ENCODE results near the gene ETV6.

ETV6 gene

DNA sequence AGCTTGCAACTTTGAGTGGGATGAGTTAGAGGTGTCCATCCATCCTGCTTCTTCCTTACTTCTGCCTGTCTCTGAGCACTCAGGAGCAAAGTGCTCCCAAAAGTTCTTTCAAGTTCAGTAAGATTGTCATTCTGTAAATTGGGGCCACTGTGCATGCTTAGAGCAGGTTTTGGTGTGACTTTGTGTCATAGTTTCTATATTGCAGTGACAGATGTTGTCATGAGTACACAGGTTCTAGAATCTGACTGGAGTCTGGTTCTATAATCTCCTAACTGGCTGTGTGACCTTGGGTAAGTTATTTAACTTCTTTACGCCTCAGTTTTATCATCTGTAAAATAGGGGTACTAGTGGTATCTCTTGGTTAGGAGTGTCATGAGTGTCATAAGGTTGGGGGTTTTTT lies 218.6 kb downstream of the ETV6 start:
- H2AFZ ChIP-seq (ENCODE audit: low read depth), result no peak overlapping the region
- TF ChIP-seq, protein P1, sequence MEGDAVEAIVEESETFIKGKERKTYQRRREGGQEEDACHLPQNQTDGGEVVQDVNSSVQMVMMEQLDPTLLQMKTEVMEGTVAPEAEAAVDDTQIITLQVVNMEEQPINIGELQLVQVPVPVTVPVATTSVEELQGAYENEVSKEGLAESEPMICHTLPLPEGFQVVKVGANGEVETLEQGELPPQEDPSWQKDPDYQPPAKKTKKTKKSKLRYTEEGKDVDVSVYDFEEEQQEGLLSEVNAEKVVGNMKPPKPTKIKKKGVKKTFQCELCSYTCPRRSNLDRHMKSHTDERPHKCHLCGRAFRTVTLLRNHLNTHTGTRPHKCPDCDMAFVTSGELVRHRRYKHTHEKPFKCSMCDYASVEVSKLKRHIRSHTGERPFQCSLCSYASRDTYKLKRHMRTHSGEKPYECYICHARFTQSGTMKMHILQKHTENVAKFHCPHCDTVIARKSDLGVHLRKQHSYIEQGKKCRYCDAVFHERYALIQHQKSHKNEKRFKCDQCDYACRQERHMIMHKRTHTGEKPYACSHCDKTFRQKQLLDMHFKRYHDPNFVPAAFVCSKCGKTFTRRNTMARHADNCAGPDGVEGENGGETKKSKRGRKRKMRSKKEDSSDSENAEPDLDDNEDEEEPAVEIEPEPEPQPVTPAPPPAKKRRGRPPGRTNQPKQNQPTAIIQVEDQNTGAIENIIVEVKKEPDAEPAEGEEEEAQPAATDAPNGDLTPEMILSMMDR (conservative IDR thresholded peaks at IDR 0.05; ENCODE audit: low read depth, low read length), result no peak
- H3K4me2 ChIP-seq, result no peak overlapping the region
- H3K9ac ChIP-seq, result no peak overlapping the region
- H4K20me1 ChIP-seq (ENCODE audit: insufficient read depth), result no peaks in the 10 kb centered on the region
- H3K36me3 ChIP-seq (ENCODE audit: insufficient read depth), result no peaks in the 10 kb centered on the region
- no peak overlapping the region for H3K27ac ChIP-seq
- H3K4me3 ChIP-seq (IDR thresholded peaks at IDR 0.05; ENCODE audit: insufficient read depth, low read depth, low read length), result no peak overlapping the region
- H3K27me3 ChIP-seq (ENCODE audit: insufficient read depth, low read depth), result no peaks in the 10 kb centered on the region
- no peaks in the 10 kb centered on the region for H3K79me2 ChIP-seq (ENCODE audit: insufficient read depth, low read depth)
- no peaks in the 10 kb centered on the region for H3K4me1 ChIP-seq (ENCODE audit: low read depth, poor library complexity, severe bottlenecking)

DNA sequence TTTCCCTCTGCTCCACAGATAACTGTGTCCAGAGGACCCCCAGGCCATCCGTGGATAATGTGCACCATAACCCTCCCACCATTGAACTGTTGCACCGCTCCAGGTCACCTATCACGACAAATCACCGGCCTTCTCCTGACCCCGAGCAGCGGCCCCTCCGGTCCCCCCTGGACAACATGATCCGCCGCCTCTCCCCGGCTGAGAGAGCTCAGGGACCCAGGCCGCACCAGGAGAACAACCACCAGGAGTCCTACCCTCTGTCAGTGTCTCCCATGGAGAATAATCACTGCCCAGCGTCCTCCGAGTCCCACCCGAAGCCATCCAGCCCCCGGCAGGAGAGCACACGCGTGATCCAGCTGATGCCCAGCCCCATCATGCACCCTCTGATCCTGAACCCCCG lies 219.9 kb downstream of the ETV6 start:
- Histone ChIP-seq H3K4me1 (ENCODE audit: low read depth, poor library complexity, severe bottlenecking) (no peaks in the 10 kb centered on the region), H2AFZ (ENCODE audit: low read depth) (no peak overlapping the region), H3K79me2 (ENCODE audit: insufficient read depth, low read depth) (no peaks in the 10 kb centered on the region), H3K9ac (no peak overlapping the region), H4K20me1 (ENCODE audit: insufficient read depth) (no peaks in the 10 kb centered on the region), H3K4me2 (no peak overlapping the region), H3K27me3 (ENCODE audit: insufficient read depth, low read depth) (no peaks in the 10 kb centered on the region), H3K36me3 (ENCODE audit: insufficient read depth) (no peaks in the 10 kb centered on the region), H3K27ac (no peak overlapping the region), H3K4me3 (IDR thresholded peaks at IDR 0.05; ENCODE audit: insufficient read depth, low read depth, low read length) (no peak overlapping the region)
- TF ChIP-seq, protein P1 (conservative IDR thresholded peaks at IDR 0.05; ENCODE audit: low read depth, low read length), result no peak

DNA sequence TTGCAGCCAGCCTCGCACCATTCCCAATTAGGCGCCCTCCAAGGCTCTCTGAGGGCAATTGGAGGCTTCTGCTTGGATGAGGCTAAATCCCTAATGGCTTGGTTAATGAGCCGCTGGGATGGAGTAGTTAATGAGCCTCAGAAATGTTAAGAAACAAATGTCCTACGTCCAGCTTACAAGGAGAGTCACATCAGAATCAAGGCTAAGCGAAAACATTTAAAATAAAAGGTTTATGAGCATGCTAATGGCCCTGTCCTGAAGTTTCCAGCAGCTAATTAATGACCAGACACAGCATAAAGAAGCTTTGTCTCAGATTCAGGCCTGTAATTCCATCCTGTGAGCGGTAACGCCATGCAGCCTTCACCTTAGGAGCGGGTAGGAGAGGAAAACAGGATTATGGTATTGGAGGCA lies 220.6 kb downstream of the ETV6 start:
- Histone ChIP-seq H3K79me2 (ENCODE audit: insufficient read depth, low read depth) (no peaks in the 10 kb centered on the region), H3K27me3 (ENCODE audit: insufficient read depth, low read depth) (no peaks in the 10 kb centered on the region), H4K20me1 (ENCODE audit: insufficient read depth) (no peaks in the 10 kb centered on the region), H3K9ac (no peak overlapping the region), H3K4me3 (IDR thresholded peaks at IDR 0.05; ENCODE audit: insufficient read depth, low read depth, low read length) (no peak overlapping the region), H3K4me2 (no peak overlapping the region), H3K4me1 (ENCODE audit: low read depth, poor library complexity, severe bottlenecking) (no peaks in the 10 kb centered on the region), H3K36me3 (ENCODE audit: insufficient read depth) (no peaks in the 10 kb centered on the region), H3K27ac (no peak overlapping the region), H2AFZ (ENCODE audit: low read depth) (no peak overlapping the region)
- TF ChIP-seq, protein P1 (conservative IDR thresholded peaks at IDR 0.05; ENCODE audit: low read depth, low read length), result no peak

DNA sequence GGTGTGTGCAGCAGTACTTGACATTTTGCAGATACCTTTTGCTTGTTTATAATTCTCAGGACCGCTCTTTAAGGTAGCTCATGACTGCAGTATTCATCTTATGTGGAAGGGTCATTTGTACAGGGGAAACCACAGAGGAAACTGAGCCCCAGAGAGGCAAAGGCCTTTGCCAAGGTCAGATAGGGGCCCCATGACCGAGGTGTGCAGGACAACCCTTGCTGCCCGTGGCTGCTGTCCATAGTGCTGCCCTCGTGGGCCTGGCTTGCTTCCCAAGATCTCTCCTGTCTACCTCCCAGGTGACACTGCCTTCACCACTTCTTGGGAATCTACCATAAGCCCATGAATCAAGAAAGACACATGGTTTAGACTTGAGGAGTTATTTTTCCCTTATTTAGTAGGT lies 222.6 kb downstream of the ETV6 start:
- no peaks in the 10 kb centered on the region for H3K36me3 ChIP-seq (ENCODE audit: insufficient read depth)
- no peaks in the 10 kb centered on the region for H3K79me2 ChIP-seq (ENCODE audit: insufficient read depth, low read depth)
- no peak overlapping the region for H3K27ac ChIP-seq
- H3K4me1 ChIP-seq (ENCODE audit: low read depth, poor library complexity, severe bottlenecking), result no peaks in the 10 kb centered on the region
- no peaks in the 10 kb centered on the region for H4K20me1 ChIP-seq (ENCODE audit: insufficient read depth)
- H3K27me3 ChIP-seq (ENCODE audit: insufficient read depth, low read depth), result no peaks in the 10 kb centered on the region
- no peak overlapping the region for H2AFZ ChIP-seq (ENCODE audit: low read depth)
- H3K4me3 ChIP-seq (IDR thresholded peaks at IDR 0.05; ENCODE audit: insufficient read depth, low read depth, low read length), result no peak overlapping the region
- no peak overlapping the region for H3K4me2 ChIP-seq
- no peak overlapping the region for H3K9ac ChIP-seq
- TF ChIP-seq, protein P1 (conservative IDR thresholded peaks at IDR 0.05; ENCODE audit: low read depth, low read length), result no peak

All from KMS-11 (cell line).